GM12878 (cell line): ENCODE data around the gene SSR3. TPM values are rescaled to one million over a fixed set of nuclear protein-coding genes. Genes with fewer than 3 reads are reported as not detected.

Experiments used
- FOXM1 ChIP-seq: IDR thresholded peaks from 2 replicates; pipeline ENCODE4 v1.6.1; 2012; ENCODE audit warnings: low read depth, mild to moderate bottlenecking, inconsistent platforms, low read length, moderate library complexity
- IRF4 ChIP-seq: IDR thresholded peaks from 2 replicates; pipeline ENCODE4 v1.6.1; 2011; ENCODE audit warnings: low read depth, low read length
- KLF5 ChIP-seq: fragments of 450-650 bp; IDR thresholded peaks from 2 replicates; pipeline ENCODE4 v1.6.1; 2014; ENCODE audit warnings: mild to moderate bottlenecking; ENCODE audit not compliant: partially characterized antibody
- MTA3 ChIP-seq: IDR thresholded peaks from 2 replicates; pipeline ENCODE4 v1.6.1; 2012; ENCODE audit warnings: low read length, inconsistent platforms, borderline replicate concordance
- MYB ChIP-seq: fragments of 150-350 bp; IDR thresholded peaks from 2 replicates; pipeline ENCODE4 v1.6.1; 2014; ENCODE audit warnings: mild to moderate bottlenecking, low read depth, low read length, borderline replicate concordance
- NFYA ChIP-seq: IDR thresholded peaks from 2 replicates; pipeline ENCODE4 v1.6.1; 2011; ENCODE audit warnings: low read depth, mild to moderate bottlenecking, low read length, improper control_type of control experiment, borderline replicate concordance
- PBX3 ChIP-seq: IDR thresholded peaks from 2 replicates; pipeline ENCODE4 v1.6.1; 2011; ENCODE audit warnings: mild to moderate bottlenecking, low read depth, low read length, moderate library complexity; ENCODE audit not compliant: insufficient replicate concordance
- PKNOX1 ChIP-seq: fragments of 450-650 bp; IDR thresholded peaks from 2 replicates; pipeline ENCODE4 v1.6.1; 2016; ENCODE audit warnings: mild to moderate bottlenecking
- PML ChIP-seq: IDR thresholded peaks from 2 replicates; pipeline ENCODE4 v1.6.1; 2012; ENCODE audit warnings: low read length, inconsistent platforms
- POLR2A ChIP-seq: IDR thresholded peaks from 2 replicates; pipeline ENCODE4 v1.6.1; 2011; ENCODE audit warnings: low read depth, mild to moderate bottlenecking, low read length
- PRDM15 ChIP-seq: fragments of 450-650 bp; formaldehyde crosslinking; IDR thresholded peaks from 2 replicates; pipeline ENCODE4 v1.4.0; 2020; ENCODE audit warnings: mild to moderate bottlenecking, moderate library complexity
- SIX5 ChIP-seq: IDR thresholded peaks from 2 replicates; pipeline ENCODE4 v1.6.1; 2011; ENCODE audit warnings: mild to moderate bottlenecking, low read depth, low read length, moderate library complexity; ENCODE audit not compliant: severe bottlenecking
- ZBTB40 ChIP-seq: fragments of 450-650 bp; IDR thresholded peaks from 2 replicates; pipeline ENCODE4 v1.6.1; 2016; ENCODE audit warnings: mild to moderate bottlenecking, moderate library complexity, borderline replicate concordance
- ZNF687 ChIP-seq: fragments of 450-650 bp; IDR thresholded peaks from 2 replicates; pipeline ENCODE4 v1.6.1; 2017; ENCODE audit warnings: mild to moderate bottlenecking, moderate library complexity
- polyA plus RNA-seq, 11 experiments: library from polyadenylated mRNA; depleted of rRNA in 4 of 11; unstranded in 6 of 11; stranded (reverse) in 5 of 11; fragments of >200 nt; fragmentation: Nextera tagmentation in 4 of 11; fragmentation: Illumina TruSeq in 1 of 11; extraction: Ambion mirVana in 4 of 11; extraction: Trizol in 1 of 11; gene quantifications; 1 replicate in 1 of 11; 2 replicates in 10 of 11; pipeline versions ENCODE4 v1.2.1 to v1.2.3, GENCODE V29; 2011 to 2016; ENCODE audit warnings: inconsistent platforms in 2 of 11, missing spikeins in 2 of 11, low read depth in 1 of 11
- total RNA-seq, 4 experiments: library from RNA; depleted of rRNA in 3 of 4; stranded (reverse); fragments of >200 nt in 3 of 4; fragmentation: Illumina TruSeq in 1 of 4; extraction: Trizol in 1 of 4; gene quantifications; 2 replicates each; pipeline versions ENCODE4 v1.2.1 to v1.2.3, GENCODE V29; 2013 to 2021

The SSR3 gene
- total and polyA plus RNA-seq, 10 of the 15 experiments (the other 5 are each of a cell fraction or from before 2014, with no cell fraction given): 133 to 345 (median 191) TPM

GRCh38 chr3:156554842-156555687, at the start of gene SSR3 (continued):
- TF ChIP-seq PBX3 (no peak), ZBTB40 (peak; percentile 100), MTA3 (no peak), POLR2A (peak; percentile 95), NFYA (peak; percentile 36), SIX5 (peak; percentile 93), PRDM15 (CRISPR knock-in tag) (0 out of 2 replicates have a peak, but pooled peaks have one; percentile 53), ZNF687 (no peak), KLF5 (peak; percentile 81), PKNOX1 (peak; percentile 89), PML (peak; percentile 55), MYB (no peak), IRF4 (no peak), FOXM1 (0 out of 2 replicates have a peak, but pooled peaks have one; percentile 41)
